ENCODE results near the gene TDRD3.

GRCh38 chr13:60583196-60583888 is 186.3 kb downstream of the TDRD3 start:
- TF ChIP-seq CTCF (IDR thresholded peaks at IDR 0.05; ENCODE audit: low read depth, low read length) (peak; percentile 23), MAX (IDR thresholded peaks at IDR 0.05; ENCODE audit: low read depth, low read length) (peak; percentile 92), POLR2A (IDR thresholded peaks at IDR 0.05; ENCODE audit: extremely low read depth, insufficient read length) (no peak)
